Measurements from ENCODE around the gene CRIP1. TPM values are rescaled to one million over a fixed set of nuclear protein-coding genes. Genes with fewer than 3 reads are reported as not detected.

The CRIP1 gene
- total and polyA plus RNA-seq, 10 of the 15 experiments (the other 5 are each of a cell fraction or from before 2014, with no cell fraction given): 66.8 to 259 (median 154) TPM

- TF ChIP-seq CHD2 (IDR thresholded peaks at IDR 0.05; ENCODE audit: borderline replicate concordance, low read depth, low read length): peak; percentile 92; the same call in 1 of the 2 replicates
- no peak; the same call in 1 of the 2 replicates for TF ChIP-seq TCF7 (IDR thresholded peaks at IDR 0.05; ENCODE audit: borderline replicate concordance)
- peak; percentile 74 for TF ChIP-seq STAT1 (conservative IDR thresholded peaks at IDR 0.05)
- peak; percentile 84 for TF ChIP-seq NBN (IDR thresholded peaks at IDR 0.05)
- TF ChIP-seq GATAD2B (conservative IDR thresholded peaks at IDR 0.05; ENCODE audit: low read depth): peak; percentile 91
- TF ChIP-seq, protein P1, sequence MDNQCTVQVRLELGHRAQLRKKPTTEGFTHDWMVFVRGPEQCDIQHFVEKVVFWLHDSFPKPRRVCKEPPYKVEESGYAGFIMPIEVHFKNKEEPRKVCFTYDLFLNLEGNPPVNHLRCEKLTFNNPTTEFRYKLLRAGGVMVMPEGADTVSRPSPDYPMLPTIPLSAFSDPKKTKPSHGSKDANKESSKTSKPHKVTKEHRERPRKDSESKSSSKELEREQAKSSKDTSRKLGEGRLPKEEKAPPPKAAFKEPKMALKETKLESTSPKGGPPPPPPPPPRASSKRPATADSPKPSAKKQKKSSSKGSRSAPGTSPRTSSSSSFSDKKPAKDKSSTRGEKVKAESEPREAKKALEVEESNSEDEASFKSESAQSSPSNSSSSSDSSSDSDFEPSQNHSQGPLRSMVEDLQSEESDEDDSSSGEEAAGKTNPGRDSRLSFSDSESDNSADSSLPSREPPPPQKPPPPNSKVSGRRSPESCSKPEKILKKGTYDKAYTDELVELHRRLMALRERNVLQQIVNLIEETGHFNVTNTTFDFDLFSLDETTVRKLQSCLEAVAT (IDR thresholded peaks at IDR 0.05): peak; percentile 39; the same call in 1 of the 2 replicates
- TF ChIP-seq NR2C2 (IDR thresholded peaks at IDR 0.05; ENCODE audit: borderline replicate concordance, control insufficient read depth, insufficient read length, low read depth): no peak
- no peak for TF ChIP-seq SUPT20H (IDR thresholded peaks at IDR 0.05; ENCODE audit: borderline replicate concordance, control insufficient read depth, low read depth, low read length)
- TF ChIP-seq RAD21 (IDR thresholded peaks at IDR 0.05; ENCODE audit: insufficient read depth, low read depth, low read length): peak; percentile 60
- TF ChIP-seq PAX5 (IDR thresholded peaks at IDR 0.05; ENCODE audit: borderline replicate concordance, low read depth, low read length): peak; percentile 7; the same call in 1 of the 2 replicates
- peak; percentile 96 for TF ChIP-seq IKZF1 (conservative IDR thresholded peaks at IDR 0.05)
- TF ChIP-seq NFYA (IDR thresholded peaks at IDR 0.05; ENCODE audit: borderline replicate concordance, low read depth, low read length): peak; percentile 84
- TF ChIP-seq CBX3 (IDR thresholded peaks at IDR 0.05; ENCODE audit: borderline replicate concordance, low read depth): no peak
- TF ChIP-seq, protein P2, sequence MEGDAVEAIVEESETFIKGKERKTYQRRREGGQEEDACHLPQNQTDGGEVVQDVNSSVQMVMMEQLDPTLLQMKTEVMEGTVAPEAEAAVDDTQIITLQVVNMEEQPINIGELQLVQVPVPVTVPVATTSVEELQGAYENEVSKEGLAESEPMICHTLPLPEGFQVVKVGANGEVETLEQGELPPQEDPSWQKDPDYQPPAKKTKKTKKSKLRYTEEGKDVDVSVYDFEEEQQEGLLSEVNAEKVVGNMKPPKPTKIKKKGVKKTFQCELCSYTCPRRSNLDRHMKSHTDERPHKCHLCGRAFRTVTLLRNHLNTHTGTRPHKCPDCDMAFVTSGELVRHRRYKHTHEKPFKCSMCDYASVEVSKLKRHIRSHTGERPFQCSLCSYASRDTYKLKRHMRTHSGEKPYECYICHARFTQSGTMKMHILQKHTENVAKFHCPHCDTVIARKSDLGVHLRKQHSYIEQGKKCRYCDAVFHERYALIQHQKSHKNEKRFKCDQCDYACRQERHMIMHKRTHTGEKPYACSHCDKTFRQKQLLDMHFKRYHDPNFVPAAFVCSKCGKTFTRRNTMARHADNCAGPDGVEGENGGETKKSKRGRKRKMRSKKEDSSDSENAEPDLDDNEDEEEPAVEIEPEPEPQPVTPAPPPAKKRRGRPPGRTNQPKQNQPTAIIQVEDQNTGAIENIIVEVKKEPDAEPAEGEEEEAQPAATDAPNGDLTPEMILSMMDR (IDR thresholded peaks at IDR 0.05 in 2 of 3, conservative IDR thresholded peaks at IDR 0.05 in 1 of 3; ENCODE audit: control insufficient read depth in 2 of 3, extremely low read depth in 1 of 3, insufficient read depth in 1 of 3, low read depth in 3 of 3, low read length in 3 of 3): peak; percentile 69 to 93 (median 78); a peak in 5 of 6 replicates
- peak; percentile 67 for TF ChIP-seq KLF5 (IDR thresholded peaks at IDR 0.05; ENCODE audit: partially characterized antibody)
- peak; percentile 36; the same call in 1 of the 2 replicates for TF ChIP-seq SREBF2 (IDR thresholded peaks at IDR 0.05; ENCODE audit: low read length)
- peak; percentile 70 for TF ChIP-seq HCFC1 (IDR thresholded peaks at IDR 0.05; ENCODE audit: low read length)
- peak; percentile 77; the same call in 1 of the 2 replicates for TF ChIP-seq RFX5 (IDR thresholded peaks at IDR 0.05; ENCODE audit: low read depth, low read length)
- no peak for TF ChIP-seq HDAC2 (IDR thresholded peaks at IDR 0.05)
- TF ChIP-seq NRF1 (conservative IDR thresholded peaks at IDR 0.05; ENCODE audit: low read depth, low read length): peak; percentile 64
- TF ChIP-seq BACH1 (IDR thresholded peaks at IDR 0.05; ENCODE audit: borderline replicate concordance): peak; percentile 96
- TF ChIP-seq ZBTB11 (CRISPR knock-in tag; IDR thresholded peaks at IDR 0.05): peak; percentile 88
- peak; percentile 65; the same call in 1 of the 2 replicates for TF ChIP-seq ZNF24 (IDR thresholded peaks at IDR 0.05)
- peak; percentile 77 for TF ChIP-seq NR2F1 (conservative IDR thresholded peaks at IDR 0.05)
- TF ChIP-seq FOS (IDR thresholded peaks at IDR 0.05; ENCODE audit: borderline replicate concordance, extremely low read depth, insufficient read length): peak; percentile 78
These were observed 4.1 kb downstream of the CRIP1 start, which contains the start of gene TEDC1 (continued) for GRCh38 chr14:105490572-105491365.

All from GM12878 (cell line).